H9 (cell line): Measurements from ENCODE around the gene PLEKHM3. TPM values are rescaled to one million over a fixed set of nuclear protein-coding genes. Genes with fewer than 3 reads are reported as not detected.

Source experiments
- DNase-seq: peaks from one replicate; pipeline ENCODE4 v3.0.0-alpha.2; 2017
- H2AFZ ChIP-seq: one replicate; pipeline ENCODE4 v1.6.1; 2013; ENCODE audit warnings: mild to moderate bottlenecking, low read length, control low read depth, moderate library complexity
- H2AK5ac ChIP-seq: 2 replicates; pipeline ENCODE4 v1.6.1; 2013; ENCODE audit warnings: low read length, control low read depth, mixed read lengths; ENCODE audit not compliant: insufficient read length
- H2BK120ac ChIP-seq: one replicate; pipeline ENCODE4 v1.6.1; 2013; ENCODE audit warnings: low read depth, mild to moderate bottlenecking, low read length, control low read depth, inconsistent platforms; ENCODE audit not compliant: poor library complexity, severe bottlenecking
- H2BK12ac ChIP-seq: 2 replicates; pipeline ENCODE4 v1.6.1; 2013; ENCODE audit warnings: low read length, control low read depth, mixed read lengths, low read depth; ENCODE audit not compliant: insufficient read length
- H2BK15ac ChIP-seq: 2 replicates; pipeline ENCODE4 v1.6.1; 2013; ENCODE audit warnings: low read depth, low read length, control low read depth
- H2BK20ac ChIP-seq: one replicate; pipeline ENCODE4 v1.6.1; 2013; ENCODE audit warnings: low read depth, mild to moderate bottlenecking, low read length, control low read depth, inconsistent platforms; ENCODE audit not compliant: poor library complexity, severe bottlenecking
- H2BK5ac ChIP-seq: 2 replicates; pipeline ENCODE4 v1.6.1; 2013; ENCODE audit warnings: low read length, control low read depth, mixed read lengths; ENCODE audit not compliant: insufficient read length
- H3K14ac ChIP-seq: 2 replicates; pipeline ENCODE4 v1.6.1; 2013; ENCODE audit warnings: low read length, control low read depth; ENCODE audit not compliant: insufficient read depth
- H3K18ac ChIP-seq: 2 replicates; pipeline ENCODE4 v1.6.1; 2013; ENCODE audit warnings: low read depth, mild to moderate bottlenecking, mixed read lengths, low read length, control low read depth; ENCODE audit not compliant: insufficient read length
- H3K23ac ChIP-seq: 2 replicates; pipeline ENCODE4 v1.6.1; 2013; ENCODE audit warnings: low read length, control low read depth, mixed read lengths, low read depth; ENCODE audit not compliant: insufficient read length
- H3K23me2 ChIP-seq: 2 replicates; pipeline ENCODE4 v1.6.1; 2013; ENCODE audit warnings: low read depth, mild to moderate bottlenecking, mixed read lengths, low read length, control low read depth; ENCODE audit not compliant: insufficient read length, poor library complexity, severe bottlenecking
- H3K27ac ChIP-seq: 2 replicates; pipeline ENCODE4 v1.5.1; 2013; ENCODE audit warnings: low read length, control low read depth, mixed read lengths, low read depth; ENCODE audit not compliant: insufficient read length
- H3K27me3 ChIP-seq: 2 replicates; pipeline ENCODE4 v1.6.1; 2013; ENCODE audit warnings: low read length, control low read depth, inconsistent platforms; ENCODE audit not compliant: insufficient read depth
- H3K4ac ChIP-seq: 2 replicates; pipeline ENCODE4 v1.6.1; 2013; ENCODE audit warnings: low read depth, mild to moderate bottlenecking, control low read depth, inconsistent platforms, low read length, moderate library complexity
- H3K4me1 ChIP-seq: 2 replicates; pipeline ENCODE4 v1.6.1; 2013; ENCODE audit warnings: low read length, control low read depth, inconsistent platforms; ENCODE audit not compliant: insufficient read depth
- H3K4me2 ChIP-seq: 2 replicates; pipeline ENCODE4 v1.6.1; 2013; ENCODE audit warnings: low read length, control low read depth, mixed read lengths; ENCODE audit not compliant: insufficient read length, insufficient read depth
- H3K56ac ChIP-seq: 2 replicates; pipeline ENCODE4 v1.6.1; 2013; ENCODE audit warnings: low read depth, mild to moderate bottlenecking, mixed read lengths, low read length, control low read depth; ENCODE audit not compliant: insufficient read length
- H3K79me1 ChIP-seq: 2 replicates; pipeline ENCODE4 v1.6.1; 2013; ENCODE audit warnings: low read depth, mild to moderate bottlenecking, moderate library complexity, low read length, control low read depth, inconsistent platforms; ENCODE audit not compliant: insufficient read depth, poor library complexity, severe bottlenecking
- H3K79me2 ChIP-seq: 2 replicates; pipeline ENCODE4 v1.6.1; 2013; ENCODE audit warnings: low read length, control low read depth, inconsistent platforms; ENCODE audit not compliant: insufficient read depth
- H3K9ac ChIP-seq: 2 replicates; pipeline ENCODE4 v1.6.1; 2013; ENCODE audit warnings: low read length, control low read depth, mixed read lengths; ENCODE audit not compliant: insufficient read length; ENCODE audit errors: extremely low read depth
- H3K9me3 ChIP-seq: one replicate; pipeline ENCODE4 v1.6.1; 2013; ENCODE audit warnings: low read depth, low read length, inconsistent platforms; ENCODE audit not compliant: control insufficient read depth
- H3T11ph ChIP-seq: one replicate; pipeline ENCODE4 v1.6.1; 2013; ENCODE audit warnings: mild to moderate bottlenecking, low read length, control low read depth, inconsistent platforms
- H4K20me1 ChIP-seq: one replicate; pipeline ENCODE4 v1.6.1; 2013; ENCODE audit not compliant: control insufficient read depth, insufficient read length, insufficient read depth
- H4K5ac ChIP-seq: 2 replicates; pipeline ENCODE4 v1.6.1; 2013; ENCODE audit warnings: low read depth, mild to moderate bottlenecking, mixed read lengths, low read length, control low read depth; ENCODE audit not compliant: insufficient read length
- H4K8ac ChIP-seq: replicated peaks from 2 replicates; pipeline ENCODE4 v1.6.1; 2013; ENCODE audit warnings: low read length, control low read depth, mixed read lengths, low read depth; ENCODE audit not compliant: insufficient read length
- H4K91ac ChIP-seq: 2 replicates; pipeline ENCODE4 v1.6.1; 2013; ENCODE audit warnings: low read depth, mild to moderate bottlenecking, moderate library complexity, mixed read lengths, low read length, control low read depth; ENCODE audit not compliant: insufficient read length
- H3K27ac Mint-ChIP-seq, 3 experiments: 2 replicates in 2 of 3; 3 replicates in 1 of 3; pipeline ENCODE4 v1.8.0; 2020 to 2021; ENCODE audit warnings: mixed read lengths in 3 of 3, mild to moderate bottlenecking in 1 of 3, moderate library complexity in 1 of 3
- H3K27me3 Mint-ChIP-seq: 2 replicates; pipeline ENCODE4 v1.8.0; 2021; ENCODE audit warnings: low read depth, mild to moderate bottlenecking, moderate library complexity, mixed read lengths
- H3K36me3 Mint-ChIP-seq, 3 experiments: 2 replicates in 2 of 3; 3 replicates in 1 of 3; pipeline ENCODE4 v1.8.0; 2020 to 2021; ENCODE audit warnings: low read depth in 3 of 3, mixed read lengths in 3 of 3; ENCODE audit not compliant: insufficient read depth in 1 of 3
- H3K4me1 Mint-ChIP-seq, 2 experiments: 2 replicates each; pipeline ENCODE4 v1.8.0; 2020; ENCODE audit warnings: mixed read lengths in 2 of 2
- H3K4me3 Mint-ChIP-seq, 2 experiments: 2 replicates in 1 of 2; 3 replicates in 1 of 2; pipeline ENCODE4 v1.8.0; 2020 to 2021; ENCODE audit warnings: mild to moderate bottlenecking in 2 of 2, mixed read lengths in 2 of 2, moderate library complexity in 1 of 2
- H3K9me3 Mint-ChIP-seq, 2 experiments: 2 replicates in 1 of 2; 3 replicates in 1 of 2; pipeline ENCODE4 v1.8.0; 2020; ENCODE audit warnings: mild to moderate bottlenecking in 2 of 2, mixed read lengths in 2 of 2, moderate library complexity in 1 of 2
- WGBS: extraction: QIAGEN DNeasy Blood & Tissue Kit; methylation state at CpG from one replicate; pipeline ENCODE4 v1.1.7; 2013; ENCODE audit warnings: missing lambda C conversion rate, low lambda C conversion rate, mixed read lengths; ENCODE audit not compliant: insufficient read length; ENCODE audit errors: extremely low coverage; 5-methylcytosine and 5-hydroxymethylcytosine counted together
- total RNA-seq: library from RNA; stranded (reverse); gene quantifications from 2 replicates; pipeline ENCODE4 v1.2.1, GENCODE V29; 2021
- TF ChIP-seq, protein P1 (sequence below): fragments of 200-600 bp; sonication (generic); conservative IDR thresholded peaks from 3 replicates; pipeline ENCODE4 v1.8.0; 2021; ENCODE audit warnings: antibody characterized with exemption, mild to moderate bottlenecking

PLEKHM3 gene
- total RNA-seq, 1 experiment from 2014 or later = 7.5 TPM

DNA sequence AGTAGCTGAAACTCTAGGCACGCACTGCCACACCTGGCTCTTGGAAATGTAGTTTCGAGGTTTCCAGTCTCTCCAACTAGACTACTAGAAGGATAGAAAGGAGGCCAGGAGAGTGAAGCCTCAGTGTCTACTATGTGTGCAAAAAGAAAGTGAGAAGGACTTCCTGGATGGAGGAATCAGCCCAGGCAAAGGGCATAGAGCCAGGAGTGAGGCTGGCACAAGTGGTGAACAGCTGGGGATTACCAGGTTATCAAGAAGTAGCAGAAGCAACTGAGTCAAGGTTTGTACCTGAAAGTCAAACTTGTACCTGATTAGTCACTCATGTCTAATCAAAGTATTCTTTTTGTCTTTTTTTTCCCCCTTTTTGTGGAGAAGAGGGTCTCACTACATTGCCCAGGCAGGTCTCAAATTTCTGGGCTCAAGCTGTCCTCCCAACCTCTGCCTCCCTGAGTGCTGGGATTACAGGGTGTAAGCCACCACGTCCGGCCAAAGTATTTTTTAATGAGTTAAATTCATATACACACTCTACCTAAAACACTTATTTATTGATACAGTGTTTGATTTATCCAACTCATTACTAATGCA lies 246.9 kb downstream of the PLEKHM3 start:
- H2AK5ac ChIP-seq = no peak overlapping the region
- no peak overlapping the region for H4K5ac ChIP-seq
- H2AFZ ChIP-seq = no peak overlapping the region
- H2BK120ac ChIP-seq = no peak overlapping the region
- H2BK5ac ChIP-seq = no peak overlapping the region
- no peak overlapping the region for H3K4ac ChIP-seq
- no peaks in the 10 kb centered on the region for H3K79me2 ChIP-seq
- H2BK12ac ChIP-seq = no peak overlapping the region
- TF ChIP-seq, protein P1, sequence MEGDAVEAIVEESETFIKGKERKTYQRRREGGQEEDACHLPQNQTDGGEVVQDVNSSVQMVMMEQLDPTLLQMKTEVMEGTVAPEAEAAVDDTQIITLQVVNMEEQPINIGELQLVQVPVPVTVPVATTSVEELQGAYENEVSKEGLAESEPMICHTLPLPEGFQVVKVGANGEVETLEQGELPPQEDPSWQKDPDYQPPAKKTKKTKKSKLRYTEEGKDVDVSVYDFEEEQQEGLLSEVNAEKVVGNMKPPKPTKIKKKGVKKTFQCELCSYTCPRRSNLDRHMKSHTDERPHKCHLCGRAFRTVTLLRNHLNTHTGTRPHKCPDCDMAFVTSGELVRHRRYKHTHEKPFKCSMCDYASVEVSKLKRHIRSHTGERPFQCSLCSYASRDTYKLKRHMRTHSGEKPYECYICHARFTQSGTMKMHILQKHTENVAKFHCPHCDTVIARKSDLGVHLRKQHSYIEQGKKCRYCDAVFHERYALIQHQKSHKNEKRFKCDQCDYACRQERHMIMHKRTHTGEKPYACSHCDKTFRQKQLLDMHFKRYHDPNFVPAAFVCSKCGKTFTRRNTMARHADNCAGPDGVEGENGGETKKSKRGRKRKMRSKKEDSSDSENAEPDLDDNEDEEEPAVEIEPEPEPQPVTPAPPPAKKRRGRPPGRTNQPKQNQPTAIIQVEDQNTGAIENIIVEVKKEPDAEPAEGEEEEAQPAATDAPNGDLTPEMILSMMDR = no peak
- Mint-ChIP-seq H3K4me1 (peaks cover 21 to 30% of the 10 kb centered on the region in 2 experiments), H3K4me3 (no peak overlapping the region), H3K36me3 (no peaks in the 10 kb centered on the region), H3K9me3 (peaks cover 2 to 5% of the 10 kb centered on the region in 2 experiments; a peak in 1 of 5 replicates), H3K27me3 (peaks cover 3% of the 10 kb centered on the region), H3K27ac (no peak overlapping the region)
- no peaks in the 10 kb centered on the region for H4K20me1 ChIP-seq
- no peak for DNase-seq
- H4K8ac ChIP-seq = no peak overlapping the region
- H3T11ph ChIP-seq = no peak overlapping the region
- H3K4me1 ChIP-seq = no peaks in the 10 kb centered on the region; the same call in 1 of the 2 replicates
- H3K9me3 ChIP-seq = no peaks in the 10 kb centered on the region
- H3K9ac ChIP-seq = no peak overlapping the region
- no peak overlapping the region for H2BK20ac ChIP-seq
- H3K18ac ChIP-seq = no peak overlapping the region
- no peak overlapping the region for H3K4me2 ChIP-seq
- no peaks in the 10 kb centered on the region for H3K79me1 ChIP-seq
- no peak overlapping the region for H2BK15ac ChIP-seq
- no peak overlapping the region for H3K27ac ChIP-seq
- H3K23me2 ChIP-seq = no peaks in the 10 kb centered on the region
- no CpG with 5 or more reads among the region's 4 CpGs for WGBS
- H3K14ac ChIP-seq = no peak overlapping the region
- no peak overlapping the region for H4K91ac ChIP-seq
- H3K23ac ChIP-seq = no peak overlapping the region
- no peak overlapping the region for H3K56ac ChIP-seq
- no peaks in the 10 kb centered on the region for H3K27me3 ChIP-seq
